ENCODE measurements around the gene BCKDHB.

The BCKDHB gene

GRCh38 chr6:80347101-80347500 lies 240.6 kb downstream of the BCKDHB start:
- ChIA-PET CTCF (no interaction called here), POLR2A (ENCODE audit: low non-redundant PET) (no interaction called here)
- no peak for TF ChIP-seq CTCF (conservative IDR thresholded peaks at IDR 0.05; ENCODE audit: low read depth)
- DNase-seq (ENCODE audit: low spot score) = no peak
- H3K27ac ChIP-seq = no peak overlapping the region

- H3K27ac ChIP-seq = no peak overlapping the region
- DNase-seq (ENCODE audit: low spot score) = no peak
- CTCF ChIA-PET = no interaction called here
- POLR2A ChIA-PET (ENCODE audit: low non-redundant PET) = no interaction called here
- no peak for TF ChIP-seq CTCF (conservative IDR thresholded peaks at IDR 0.05; ENCODE audit: low read depth)
Measured at GRCh38 chr6:80348263-80348662, 241.8 kb downstream of the BCKDHB start.

GRCh38 chr6:80356000-80356399 lies 249.5 kb downstream of the BCKDHB start:
- no peak overlapping the region for H3K27ac ChIP-seq
- DNase-seq (ENCODE audit: low spot score) = no peak
- CTCF ChIA-PET = interaction anchor here (0.7 kb wide), 1 partner anchor 65 kb away, joined by 5 read pairs; no protein-coding TSS in a partner anchor
- POLR2A ChIA-PET (ENCODE audit: low non-redundant PET) = no interaction called here
- no peak for TF ChIP-seq CTCF (conservative IDR thresholded peaks at IDR 0.05; ENCODE audit: low read depth)

- ChIA-PET POLR2A (ENCODE audit: low non-redundant PET) (no interaction called here), CTCF (no interaction called here)
- no peak for DNase-seq (ENCODE audit: low spot score)
- TF ChIP-seq CTCF (conservative IDR thresholded peaks at IDR 0.05; ENCODE audit: low read depth) = no peak
- no peak overlapping the region for H3K27ac ChIP-seq
Measured at GRCh38 chr6:80356545-80356944, 250.1 kb downstream of the BCKDHB start.

GRCh38 chr6:80357081-80357480 lies 250.6 kb downstream of the BCKDHB start:
- no peak for DNase-seq (ENCODE audit: low spot score)
- ChIA-PET POLR2A (ENCODE audit: low non-redundant PET) (no interaction called here), CTCF (interaction anchor here (0.6 kb wide), 1 partner anchor 115 kb away, joined by 3 read pairs; no protein-coding TSS in a partner anchor)
- TF ChIP-seq CTCF (conservative IDR thresholded peaks at IDR 0.05; ENCODE audit: low read depth) = no peak
- H3K27ac ChIP-seq = no peak overlapping the region

- no peak for DNase-seq (ENCODE audit: low spot score)
Measured at GRCh38 chr6:80357674-80358073, 251.2 kb downstream of the BCKDHB start.

More at GRCh38 chr6:80357674-80358073, 251.2 kb downstream of the BCKDHB start:
- ChIA-PET CTCF (interaction anchor here (0.6 kb wide), 1 partner anchor 115 kb away, joined by 3 read pairs; no protein-coding TSS in a partner anchor), POLR2A (ENCODE audit: low non-redundant PET) (no interaction called here)
- H3K27ac ChIP-seq = no peak overlapping the region
- TF ChIP-seq CTCF (conservative IDR thresholded peaks at IDR 0.05; ENCODE audit: low read depth) = no peak
